ENCODE measurements around the gene UBA7.

The UBA7 gene

GRCh38 chr3:49805897-49806701 is 7.7 kb downstream of the UBA7 start:
- DNase-seq = no peak

- no peak for DNase-seq
These were observed 8.4 kb downstream of the UBA7 start for GRCh38 chr3:49805367-49805782.

GRCh38 chr3:49804141-49805041 is 9.4 kb downstream of the UBA7 start:
- no peak for DNase-seq

- DNase-seq = peak; percentile 60
These were observed 10.2 kb downstream of the UBA7 start for GRCh38 chr3:49803465-49804140.

GRCh38 chr3:49802719-49803464 is 10.9 kb downstream of the UBA7 start, which contains the start of gene INKA1:
Gene INKA1 (plus strand): TSS chr3:49803261. CDS start chr3:49803393, 132 bp downstream.
- peak; percentile 84 for DNase-seq

- no peak for DNase-seq
These were observed 12.6 kb downstream of the UBA7 start for GRCh38 chr3:49801160-49801559.

GRCh38 chr3:49799761-49800160 is 14.0 kb downstream of the UBA7 start, which contains the start of gene CDHR4:
Gene CDHR4 (minus strand): TSS chr3:49799873. CDS start chr3:49799812, 61 bp downstream.
- no peak for DNase-seq

GRCh38 chr3:49799105-49799504 is 14.6 kb downstream of the UBA7 start:
- no peak for DNase-seq

GRCh38 chr3:49794926-49795905 is 18.5 kb downstream of the UBA7 start:
- DNase-seq = no peak

- DNase-seq = no peak
These were observed 19.3 kb downstream of the UBA7 start for GRCh38 chr3:49794431-49794830.

- no peak for DNase-seq
These were observed 20.2 kb downstream of the UBA7 start for GRCh38 chr3:49793486-49794085.

- no peak for DNase-seq
These were observed 21.2 kb downstream of the UBA7 start for GRCh38 chr3:49792371-49793150.

GRCh38 chr3:49791571-49791970 is 22.2 kb downstream of the UBA7 start:
- DNase-seq = no peak

GRCh38 chr3:49790626-49791411 is 22.9 kb downstream of the UBA7 start:
- no peak for DNase-seq

GRCh38 chr3:49788056-49788455 is 25.7 kb downstream of the UBA7 start:
- no peak for DNase-seq

- DNase-seq = no peak
These were observed 26.2 kb downstream of the UBA7 start for GRCh38 chr3:49787536-49787935.

GRCh38 chr3:49787182-49787464 is 26.6 kb downstream of the UBA7 start:
- no peak for DNase-seq

- DNase-seq = peak; percentile 98
These were observed 27.2 kb downstream of the UBA7 start, which contains the start of gene IP6K1 for GRCh38 chr3:49786357-49787181. Gene IP6K1 (minus strand): TSS chr3:49786542. CDS start chr3:49748040, 38,502 bp downstream.

All from NCI-H345 (cell line).